Tibial nerve (tissue), 4 donors: Measurements from ENCODE around the gene CYP4V2.

Experiments used
- CTCF ChIP-seq, 5 experiments: fragments of 200-600 bp in 3 of 5; fragments of 450-650 bp in 2 of 5; sonication (generic) in 3 of 5; IDR thresholded peaks; one replicate each; pipeline ENCODE4 v1.5.1; 2016 to 2019; ENCODE audit warnings: antibody characterized with exemption in 5 of 5, mild to moderate bottlenecking in 3 of 5, moderate library complexity in 2 of 5
- EP300 ChIP-seq, 2 donors: sonication (generic); formaldehyde crosslinking; IDR thresholded peaks; one replicate each; pipeline ENCODE4 v1.6.1; 2017; ENCODE audit warnings: antibody characterized with exemption in 2 of 2, mild to moderate bottlenecking in 1 of 2
- POLR2A ChIP-seq, 2 donors: fragments of 450-650 bp; IDR thresholded peaks; one replicate each; pipeline ENCODE4 v1.6.1; 2017; ENCODE audit warnings: antibody characterized with exemption in 2 of 2, mild to moderate bottlenecking in 2 of 2, moderate library complexity in 2 of 2

DNA sequence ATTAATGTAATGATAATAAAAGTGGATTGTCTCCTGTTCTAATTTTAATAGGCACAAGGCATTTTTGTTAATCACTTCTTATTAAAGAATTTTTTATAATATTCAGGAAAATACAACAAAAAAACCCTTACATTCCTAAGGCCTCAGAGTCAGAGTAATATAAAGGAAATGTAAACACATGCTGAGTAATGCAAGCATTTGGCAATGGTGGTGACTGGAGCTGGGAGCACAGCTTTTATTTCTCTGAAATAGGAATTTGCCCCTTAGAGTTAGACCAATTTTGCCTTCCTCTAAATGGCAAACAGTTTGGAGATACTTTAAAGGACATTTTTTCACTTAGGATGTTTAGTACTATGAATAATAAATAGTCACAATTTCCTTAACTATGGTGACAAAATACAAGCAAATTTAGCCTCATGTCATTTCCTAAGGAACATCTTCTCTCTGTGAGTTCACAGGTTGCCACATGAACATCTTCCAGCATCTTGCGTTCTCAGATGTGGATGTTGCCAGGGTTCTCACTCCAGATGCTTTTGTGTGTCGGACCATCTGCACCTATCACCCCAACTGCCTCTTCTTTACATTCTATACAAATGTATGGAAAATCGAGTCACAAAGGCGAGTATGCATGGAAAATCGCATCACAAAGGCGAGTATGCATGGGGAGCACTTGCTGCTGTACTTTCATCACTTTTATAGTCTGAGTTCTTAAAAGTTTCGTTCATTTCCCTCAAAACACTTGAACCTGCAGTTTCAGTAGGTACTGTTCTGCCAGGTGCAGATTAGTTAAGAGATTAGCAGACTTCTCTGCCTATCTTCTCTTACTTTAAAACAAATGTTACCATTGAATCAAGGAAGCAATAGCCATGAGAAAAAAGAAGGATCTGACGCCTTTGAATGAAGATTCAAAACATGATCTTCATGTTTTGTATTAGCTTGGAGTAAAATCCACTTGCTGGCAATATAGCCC lies 58.7 kb downstream of the CYP4V2 start:
- TF ChIP-seq POLR2A (IDR thresholded peaks at IDR 0.05), result no peak
- TF ChIP-seq CTCF (IDR thresholded peaks at IDR 0.05), result no peak
- TF ChIP-seq EP300 (IDR thresholded peaks at IDR 0.05), result no peak
